GM19240 (cell line): ENCODE data around the gene LPCAT2.

Experiments used
- DNase-seq: peaks from one replicate; pipeline ENCODE4 v3.0.0; 2011; ENCODE audit warnings: low spot score; ENCODE audit not compliant: insufficient read length

LPCAT2 gene

DNA sequence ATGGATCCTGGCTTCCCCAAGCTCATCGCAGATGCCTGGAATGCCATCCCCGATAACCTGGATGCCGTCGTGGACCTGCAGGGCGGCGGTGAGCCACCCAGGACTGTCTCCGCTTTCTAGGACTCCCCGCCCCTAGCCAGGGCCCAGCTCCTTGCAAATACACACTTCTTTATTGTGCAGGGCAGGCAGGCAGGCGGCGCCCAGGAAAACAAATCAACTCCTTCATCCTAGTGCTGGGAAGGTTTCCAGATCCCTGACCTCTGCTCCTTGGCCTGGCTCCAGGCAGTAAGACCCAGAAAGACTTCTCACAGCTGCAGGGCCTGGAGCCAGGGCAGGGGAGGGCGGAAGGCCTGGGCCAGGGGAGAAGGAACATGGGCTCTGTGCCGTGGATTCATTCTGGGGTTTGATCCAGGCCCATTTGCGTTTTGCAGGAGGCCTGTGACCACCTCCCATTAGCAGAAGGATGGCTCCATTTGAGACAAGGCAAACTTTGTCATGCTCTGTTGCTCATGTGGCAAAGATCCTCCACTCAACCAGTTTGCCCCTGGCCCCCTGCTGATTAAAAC is 6.0 kb upstream of the LPCAT2 start:
- no peak for DNase-seq

DNA sequence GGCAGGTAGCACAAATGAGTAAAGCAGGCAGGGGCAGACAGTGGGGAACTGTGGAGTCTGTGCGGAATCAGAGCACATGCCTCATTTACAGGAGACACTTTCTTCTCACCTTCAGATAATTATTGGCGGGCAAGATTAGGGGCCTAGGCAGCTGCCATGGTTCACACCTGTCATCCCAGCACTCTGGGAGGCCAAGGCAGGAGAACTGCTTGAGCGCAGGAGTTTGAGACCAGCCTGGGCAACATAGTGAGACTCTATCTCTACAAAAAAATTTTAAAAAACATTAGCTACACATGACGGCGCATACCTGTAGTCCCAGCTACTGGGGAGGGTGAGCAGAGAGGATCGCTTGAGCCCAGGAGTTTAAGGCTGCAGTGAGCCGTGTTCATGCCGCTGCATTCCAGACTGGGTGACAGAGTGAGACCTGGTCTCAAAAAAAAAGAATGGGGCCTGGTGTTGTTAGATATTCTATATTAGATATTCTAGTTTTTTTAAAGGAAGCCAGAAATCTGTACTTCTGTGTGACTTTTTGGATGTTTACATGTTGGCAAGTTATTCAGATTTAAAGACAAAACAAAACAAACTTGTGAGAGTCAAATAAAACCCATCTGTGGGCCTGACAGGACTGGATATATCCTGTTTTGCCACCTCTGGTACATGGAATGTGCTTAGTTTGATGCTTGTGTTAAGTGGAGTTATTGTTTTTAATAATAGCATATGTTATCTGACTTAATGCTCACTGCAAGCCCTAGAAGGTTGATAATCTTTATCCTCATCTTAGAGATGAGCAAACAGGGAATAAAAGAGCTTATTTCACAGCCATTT is 4.9 kb upstream of the LPCAT2 start:
- no peak for DNase-seq

DNA sequence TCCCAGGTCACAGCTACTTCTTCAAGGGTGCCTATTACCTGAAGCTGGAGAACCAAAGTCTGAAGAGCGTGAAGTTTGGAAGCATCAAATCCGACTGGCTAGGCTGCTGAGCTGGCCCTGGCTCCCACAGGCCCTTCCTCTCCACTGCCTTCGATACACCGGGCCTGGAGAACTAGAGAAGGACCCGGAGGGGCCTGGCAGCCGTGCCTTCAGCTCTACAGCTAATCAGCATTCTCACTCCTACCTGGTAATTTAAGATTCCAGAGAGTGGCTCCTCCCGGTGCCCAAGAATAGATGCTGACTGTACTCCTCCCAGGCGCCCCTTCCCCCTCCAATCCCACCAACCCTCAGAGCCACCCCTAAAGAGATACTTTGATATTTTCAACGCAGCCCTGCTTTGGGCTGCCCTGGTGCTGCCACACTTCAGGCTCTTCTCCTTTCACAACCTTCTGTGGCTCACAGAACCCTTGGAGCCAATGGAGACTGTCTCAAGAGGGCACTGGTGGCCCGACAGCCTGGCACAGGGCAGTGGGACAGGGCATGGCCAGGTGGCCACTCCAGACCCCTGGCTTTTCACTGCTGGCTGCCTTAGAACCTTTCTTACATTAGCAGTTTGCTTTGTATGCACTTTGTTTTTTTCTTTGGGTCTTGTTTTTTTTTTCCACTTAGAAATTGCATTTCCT is 3.4 kb upstream of the LPCAT2 start:
- DNase-seq = no peak

DNA sequence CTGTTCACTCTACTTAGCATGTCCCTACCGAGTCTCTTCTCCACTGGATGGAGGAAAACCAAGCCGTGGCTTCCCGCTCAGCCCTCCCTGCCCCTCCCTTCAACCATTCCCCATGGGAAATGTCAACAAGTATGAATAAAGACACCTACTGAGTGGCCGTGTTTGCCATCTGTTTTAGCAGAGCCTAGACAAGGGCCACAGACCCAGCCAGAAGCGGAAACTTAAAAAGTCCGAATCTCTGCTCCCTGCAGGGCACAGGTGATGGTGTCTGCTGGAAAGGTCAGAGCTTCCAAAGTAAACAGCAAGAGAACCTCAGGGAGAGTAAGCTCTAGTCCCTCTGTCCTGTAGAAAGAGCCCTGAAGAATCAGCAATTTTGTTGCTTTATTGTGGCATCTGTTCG is 2.8 kb upstream of the LPCAT2 start:
- no peak for DNase-seq

DNA sequence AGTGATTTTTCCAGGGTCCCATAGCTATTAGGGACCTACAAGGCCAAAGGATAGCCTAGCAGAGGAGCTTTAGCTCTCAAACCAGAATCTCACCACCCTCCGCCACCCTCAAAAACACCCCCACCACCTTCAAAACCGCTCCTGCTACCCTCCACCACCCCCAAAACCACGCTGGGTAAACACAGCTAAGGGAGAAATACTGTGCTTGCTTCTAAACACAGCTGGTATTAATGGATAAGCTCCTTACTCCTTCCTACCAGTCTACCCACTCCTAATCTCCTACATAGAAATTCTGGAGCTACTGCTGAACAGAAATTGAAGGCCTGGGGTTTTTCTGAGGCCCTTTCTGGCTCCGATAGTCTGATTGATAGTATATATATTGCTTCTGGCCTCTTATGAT is 2.2 kb upstream of the LPCAT2 start:
- no peak for DNase-seq

DNA sequence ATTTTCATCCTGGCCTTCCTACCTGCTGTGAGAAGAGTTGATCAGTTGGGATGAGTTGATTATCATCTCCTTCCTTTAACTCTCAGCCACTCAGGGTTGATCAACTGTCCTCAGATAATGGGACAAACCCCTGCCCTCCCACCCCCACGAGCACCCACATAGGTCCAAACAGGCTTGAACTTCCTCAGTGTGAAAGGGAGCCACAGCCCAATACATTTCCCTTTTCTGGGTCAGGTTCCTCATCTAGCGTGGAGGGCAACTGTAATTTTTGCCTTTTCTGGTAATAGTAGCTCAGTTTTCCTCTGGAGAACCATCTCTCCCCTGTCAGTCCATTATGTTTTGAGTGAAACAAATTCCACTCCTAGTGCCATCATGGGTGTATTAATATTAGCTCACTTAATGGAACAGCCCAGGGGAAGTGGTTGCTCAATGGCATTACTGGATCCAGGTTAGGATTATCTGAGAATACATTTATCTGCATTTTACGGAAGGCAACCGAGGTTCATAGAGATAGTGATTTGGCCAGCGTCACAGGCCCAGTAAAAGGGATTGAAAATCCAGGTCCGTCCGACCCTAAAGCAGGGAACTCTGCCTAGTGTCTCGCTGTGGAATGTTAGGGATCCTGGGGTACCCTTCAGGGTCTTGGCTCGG is 476 bp upstream of the LPCAT2 start:
- DNase-seq = no peak

DNA sequence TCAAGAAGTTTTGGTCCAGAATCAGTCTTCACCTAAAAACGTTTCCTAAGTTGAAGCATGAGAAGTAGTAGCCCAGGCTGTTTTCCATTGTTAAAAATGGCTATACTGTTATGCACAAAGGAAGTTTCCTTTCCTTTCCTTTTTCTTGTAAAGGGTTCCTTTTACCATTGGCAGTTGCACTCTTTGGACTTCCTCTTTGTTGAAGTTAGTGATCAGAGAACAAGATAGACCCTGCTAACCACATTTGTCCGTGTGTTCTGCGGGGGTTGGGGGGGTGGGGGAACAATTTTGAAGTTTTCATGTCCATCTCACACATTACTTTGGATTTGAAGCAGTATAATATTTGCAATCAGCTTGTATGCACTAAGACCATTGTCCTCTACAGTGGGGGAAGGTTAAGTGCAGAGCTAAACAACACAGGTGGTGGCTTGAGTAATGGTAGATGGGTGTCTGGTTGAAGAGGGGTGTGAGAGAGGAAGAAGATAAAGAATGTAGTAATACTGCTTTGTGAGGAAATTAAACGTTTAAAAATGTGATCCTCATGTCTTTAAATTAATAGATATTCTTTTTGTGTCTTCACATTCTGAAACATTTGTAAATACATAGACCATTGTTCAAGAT is 1.4 kb downstream of the LPCAT2 start:
- no peak for DNase-seq

DNA sequence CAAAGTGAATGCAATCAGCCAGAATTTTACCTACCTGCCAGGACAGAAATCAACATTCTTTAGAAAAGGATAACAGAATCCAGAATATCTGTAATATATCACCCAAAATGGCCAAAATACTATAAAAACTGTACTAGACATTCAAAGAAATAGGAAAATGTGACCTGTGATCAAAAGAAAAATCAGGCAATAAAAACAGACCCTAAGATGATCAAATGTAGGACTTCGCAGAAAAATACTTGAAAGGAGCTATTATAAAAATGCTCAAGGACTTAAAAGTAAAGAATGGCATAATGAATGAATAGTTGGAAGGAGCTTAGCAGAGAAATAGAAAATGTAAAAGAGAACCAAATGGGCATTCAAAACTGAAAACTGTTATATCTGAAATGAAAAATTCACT is 4.1 kb downstream of the LPCAT2 start:
- no peak for DNase-seq

DNA sequence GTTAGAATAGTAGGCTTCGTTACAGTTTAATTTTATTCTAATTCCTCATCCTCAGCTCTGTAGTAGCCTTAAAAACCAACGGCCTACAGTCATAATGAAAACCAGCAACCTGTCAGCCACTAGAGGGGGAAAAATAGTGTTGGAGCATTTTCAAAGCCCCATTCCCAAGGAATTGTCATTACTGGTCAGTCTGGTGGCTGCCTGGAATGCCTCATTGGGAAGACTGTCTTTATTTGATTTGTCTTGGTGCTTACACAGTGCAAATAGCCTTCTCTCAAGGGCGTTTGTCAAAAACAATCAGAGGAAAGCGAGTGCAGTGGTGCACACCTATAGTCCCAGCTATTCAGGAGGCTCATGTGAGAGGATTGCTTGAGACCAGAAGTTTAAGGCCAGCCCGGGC is 4.7 kb downstream of the LPCAT2 start:
- DNase-seq = no peak

DNA sequence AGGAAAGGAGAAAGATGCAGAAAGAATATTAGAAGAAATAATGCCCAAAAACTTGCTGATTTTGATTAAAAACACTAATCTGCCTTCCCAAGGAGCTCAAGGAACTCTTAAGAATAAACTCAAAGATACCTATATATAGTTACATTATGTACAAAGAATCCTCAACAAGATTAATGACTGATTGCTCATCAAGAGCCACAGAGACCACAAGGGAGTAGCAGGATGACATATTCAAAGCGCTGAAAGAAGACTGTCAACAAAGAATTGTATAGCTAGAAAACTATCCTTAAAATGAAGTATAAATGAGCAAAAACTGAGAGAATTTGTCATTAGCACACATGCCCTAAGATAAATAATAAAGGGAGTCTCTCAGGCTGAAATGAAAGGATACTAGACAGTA is 6.2 kb downstream of the LPCAT2 start:
- DNase-seq = no peak

DNA sequence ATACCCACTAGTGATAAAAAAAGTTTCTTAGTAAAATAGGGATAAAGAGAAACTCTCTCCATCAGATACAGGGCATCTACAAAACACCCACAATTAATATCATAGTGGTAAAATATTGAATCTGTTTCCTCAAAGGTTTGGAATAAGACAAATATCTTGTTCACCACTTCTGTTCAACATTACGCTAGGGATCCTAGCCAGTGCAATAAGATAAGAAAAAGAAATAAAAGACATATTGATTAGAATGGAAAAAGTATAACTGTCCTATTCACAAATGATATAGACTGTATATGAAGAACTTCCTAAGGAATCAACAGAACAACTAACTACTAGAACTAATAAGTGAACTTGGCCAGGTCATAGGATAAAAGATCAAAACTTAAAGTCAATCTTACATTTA is 12.9 kb downstream of the LPCAT2 start:
- no peak for DNase-seq

DNA sequence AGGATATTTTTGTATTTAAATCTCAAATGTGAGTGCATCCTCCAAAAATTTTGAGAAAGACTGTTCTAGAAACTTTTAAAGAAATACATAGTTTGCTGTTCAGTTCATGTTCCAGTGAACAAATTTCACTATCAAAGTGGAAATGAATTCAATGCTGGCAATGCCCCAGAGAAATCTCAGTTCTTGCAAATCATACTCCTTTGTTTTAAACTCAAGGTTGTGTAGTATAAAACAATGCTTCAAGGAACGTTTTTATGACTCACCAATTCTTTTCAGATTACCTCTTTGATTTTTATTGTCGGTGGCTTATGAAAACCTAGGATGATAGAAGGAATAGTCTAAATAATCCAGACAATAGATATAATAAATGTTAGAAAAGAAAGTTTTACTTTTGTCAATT is 17.6 kb downstream of the LPCAT2 start:
- DNase-seq = no peak

DNA sequence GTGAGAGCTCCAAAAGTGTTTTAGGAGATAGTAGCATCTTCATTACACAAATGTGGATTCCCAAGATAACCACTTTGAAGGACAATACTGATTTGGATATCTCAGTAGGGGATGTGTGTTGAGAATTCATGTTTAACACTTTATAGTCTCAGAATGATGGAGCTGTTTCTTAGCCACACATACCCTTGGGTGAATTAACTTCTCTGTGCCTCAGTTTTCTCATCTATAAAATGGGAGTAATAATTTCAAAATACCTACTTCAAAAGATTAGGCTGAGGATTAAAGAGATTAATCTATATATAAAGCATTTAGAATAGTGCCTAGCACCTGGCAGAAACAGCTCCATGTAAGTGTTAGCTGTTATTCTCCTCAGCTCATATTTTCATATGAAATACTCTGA is 19.0 kb downstream of the LPCAT2 start:
- DNase-seq = no peak

DNA sequence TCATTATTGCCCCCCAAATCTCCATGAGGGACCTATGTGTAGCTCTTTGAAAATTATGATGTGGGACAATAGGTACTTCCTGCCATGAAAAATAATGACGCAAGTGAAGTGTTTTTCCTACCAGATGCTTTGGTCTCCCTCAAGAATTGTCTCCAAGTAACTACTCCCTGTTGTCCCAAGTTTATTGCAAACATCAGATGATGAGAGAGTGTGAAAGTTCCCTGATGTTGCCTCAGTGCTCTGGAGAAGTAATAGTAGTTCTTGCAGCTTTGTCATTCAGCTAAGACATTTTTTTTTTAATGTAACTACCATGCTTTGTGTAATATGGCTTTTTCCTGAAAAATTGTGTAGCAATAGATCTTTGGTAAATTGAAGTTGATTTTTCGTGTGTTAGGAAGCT is 20.1 kb downstream of the LPCAT2 start:
- DNase-seq = no peak

DNA sequence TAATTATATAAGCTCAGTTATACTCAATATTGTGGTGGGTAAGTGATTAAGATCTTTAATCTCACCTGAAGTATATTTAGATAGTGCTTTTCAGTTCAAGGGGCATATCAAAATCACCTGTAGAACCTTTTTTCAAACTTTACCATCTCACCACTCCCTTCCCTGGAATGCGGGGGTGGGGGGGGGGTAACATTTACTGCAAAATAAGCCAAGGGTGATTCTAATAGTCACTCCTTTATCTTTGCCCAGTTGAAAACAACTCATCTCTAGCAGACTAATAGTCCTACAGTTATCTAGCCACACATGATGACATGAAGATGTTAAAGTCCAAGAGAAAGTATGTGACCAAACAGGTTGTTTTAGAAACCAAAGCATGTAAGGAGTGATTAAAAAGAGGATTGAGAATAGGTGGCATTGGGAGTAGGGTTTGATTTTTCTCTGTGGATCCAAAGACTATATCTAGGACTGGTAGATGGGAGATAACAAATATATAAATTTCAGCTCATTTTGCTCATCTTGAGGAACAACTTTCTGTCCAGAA is 21.5 kb downstream of the LPCAT2 start:
- DNase-seq = no peak

DNA sequence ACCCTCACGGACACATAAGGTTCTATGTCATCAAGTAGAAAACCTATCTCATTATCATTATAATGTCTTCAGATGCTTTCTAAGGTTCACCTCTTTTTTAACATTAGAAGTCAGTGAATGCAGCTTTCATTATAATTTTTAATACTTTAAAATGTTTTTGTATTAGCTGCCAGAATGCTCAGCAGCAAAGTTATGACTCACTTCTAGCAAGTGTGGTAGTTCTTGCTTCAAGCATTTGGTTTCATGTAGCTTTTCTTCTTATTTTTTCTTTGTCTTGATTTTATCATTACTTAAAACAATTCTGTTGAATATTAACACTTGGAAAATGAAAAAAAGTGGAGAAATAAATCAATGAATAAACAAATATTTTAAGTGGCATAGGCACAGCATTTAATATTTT is 23.4 kb downstream of the LPCAT2 start:
- DNase-seq = no peak

DNA sequence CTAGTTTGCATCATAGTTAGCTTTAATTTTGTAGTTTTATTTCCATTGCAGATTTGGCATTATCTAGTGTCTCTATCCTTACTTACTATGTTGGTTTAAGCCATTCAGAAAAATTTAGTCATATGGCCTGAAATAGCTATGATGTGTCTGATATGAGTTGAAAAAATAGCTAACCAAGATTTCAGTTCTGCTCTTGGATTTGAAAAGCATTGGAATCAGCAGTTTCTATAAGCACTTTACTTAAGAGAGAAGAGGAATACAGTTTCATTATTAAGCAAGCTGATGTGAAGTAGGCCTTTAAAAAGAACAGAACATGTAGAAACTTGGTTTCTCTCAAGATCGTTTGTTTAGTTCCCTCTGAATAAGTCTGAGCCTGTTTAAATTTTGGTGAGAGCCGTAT is 25.9 kb downstream of the LPCAT2 start:
- no peak for DNase-seq

DNA sequence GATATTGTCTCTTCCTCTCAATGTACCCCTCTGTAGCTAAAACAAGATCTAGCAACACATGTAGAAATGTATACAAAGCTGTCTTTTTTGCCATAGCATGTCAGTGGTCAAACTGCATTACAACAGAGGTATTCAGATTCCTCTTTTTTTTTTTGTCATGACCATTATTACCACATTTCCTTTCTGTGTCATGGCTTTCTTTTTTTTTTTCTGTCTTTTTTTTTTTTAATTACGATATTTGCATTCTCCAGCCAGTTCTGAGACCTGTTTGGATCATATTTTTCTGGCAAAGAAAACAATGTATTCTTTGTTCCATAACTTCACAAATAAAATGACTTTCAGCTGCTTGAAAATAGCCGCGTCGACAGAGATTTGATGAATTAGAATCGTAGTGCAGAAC is 30.2 kb downstream of the LPCAT2 start:
- no peak for DNase-seq

DNA sequence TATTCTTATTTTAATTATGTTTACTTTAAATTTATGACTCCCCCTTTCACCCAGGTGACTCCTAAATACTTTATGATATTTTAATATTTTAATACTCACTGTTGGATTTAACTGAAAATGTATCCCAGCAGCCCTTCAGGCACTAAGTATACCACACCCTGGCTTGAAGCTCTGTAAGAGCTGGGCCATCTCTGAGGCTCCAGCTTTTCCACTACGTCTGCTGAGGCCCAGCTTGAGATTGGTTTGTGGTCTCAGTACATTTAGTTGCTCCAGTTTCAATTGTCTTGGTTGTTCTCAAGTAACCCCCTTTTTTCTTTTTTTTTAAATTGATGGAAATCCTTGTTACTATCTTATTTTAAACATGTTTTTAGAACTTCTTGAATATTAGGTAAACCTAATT is 30.6 kb downstream of the LPCAT2 start:
- no peak for DNase-seq

DNA sequence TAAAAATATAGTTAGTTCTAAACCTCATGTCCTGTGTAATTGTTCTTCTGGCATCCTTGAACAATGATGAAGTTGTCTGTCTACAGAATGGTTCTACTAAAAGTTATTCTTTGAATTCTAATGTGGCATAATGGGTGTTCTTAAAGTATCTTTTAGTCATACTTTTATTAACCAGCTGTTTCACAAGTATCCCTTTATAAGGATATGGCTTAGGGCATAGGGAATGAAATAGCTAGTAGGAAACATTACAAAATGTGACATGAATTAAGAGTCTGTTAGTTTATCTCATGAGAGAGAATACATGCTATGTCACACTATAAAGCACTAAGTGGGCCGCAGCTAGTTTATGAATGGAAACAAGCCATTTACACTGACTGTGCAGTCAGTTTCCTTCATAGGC is 31.3 kb downstream of the LPCAT2 start:
- no peak for DNase-seq

DNA sequence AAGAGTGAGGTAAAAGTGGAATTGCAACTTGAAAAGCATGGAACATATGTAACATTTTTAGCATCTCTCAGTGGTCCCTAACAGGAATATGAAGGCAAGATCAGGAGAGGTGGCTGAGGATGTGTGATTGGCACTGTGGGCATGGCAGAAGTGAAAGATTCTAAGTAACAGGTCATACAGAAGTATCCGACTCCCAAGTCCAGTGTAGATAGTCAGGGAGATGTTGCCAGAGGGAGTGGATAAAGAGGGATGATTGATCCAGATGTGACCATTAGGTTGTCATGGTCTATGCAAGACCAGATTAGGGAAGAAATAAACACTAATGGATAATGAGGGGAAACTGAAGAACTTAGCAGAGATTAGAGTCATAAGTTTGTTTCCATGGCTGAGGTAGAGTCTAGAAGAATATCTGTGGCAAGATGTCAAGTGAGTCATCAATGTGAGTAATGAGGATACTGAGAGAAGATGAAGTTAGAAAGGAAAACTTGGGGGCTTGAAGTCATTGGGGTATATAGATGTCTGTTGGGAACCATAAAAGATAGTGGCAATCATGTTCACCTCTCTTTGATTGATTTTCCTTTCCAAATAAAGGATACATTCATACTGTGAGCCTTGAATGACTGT is 33.7 kb downstream of the LPCAT2 start:
- DNase-seq = no peak
